CD4-positive, alpha-beta T cell treated with Interleukin-21 for 1 hour (primary cell): Measurements from ENCODE around the gene ANKRD31.

Source experiments
- DNase-seq: peaks from one replicate; pipeline ENCODE4 v3.0.0-alpha.2; 2020

ANKRD31 gene

DNA sequence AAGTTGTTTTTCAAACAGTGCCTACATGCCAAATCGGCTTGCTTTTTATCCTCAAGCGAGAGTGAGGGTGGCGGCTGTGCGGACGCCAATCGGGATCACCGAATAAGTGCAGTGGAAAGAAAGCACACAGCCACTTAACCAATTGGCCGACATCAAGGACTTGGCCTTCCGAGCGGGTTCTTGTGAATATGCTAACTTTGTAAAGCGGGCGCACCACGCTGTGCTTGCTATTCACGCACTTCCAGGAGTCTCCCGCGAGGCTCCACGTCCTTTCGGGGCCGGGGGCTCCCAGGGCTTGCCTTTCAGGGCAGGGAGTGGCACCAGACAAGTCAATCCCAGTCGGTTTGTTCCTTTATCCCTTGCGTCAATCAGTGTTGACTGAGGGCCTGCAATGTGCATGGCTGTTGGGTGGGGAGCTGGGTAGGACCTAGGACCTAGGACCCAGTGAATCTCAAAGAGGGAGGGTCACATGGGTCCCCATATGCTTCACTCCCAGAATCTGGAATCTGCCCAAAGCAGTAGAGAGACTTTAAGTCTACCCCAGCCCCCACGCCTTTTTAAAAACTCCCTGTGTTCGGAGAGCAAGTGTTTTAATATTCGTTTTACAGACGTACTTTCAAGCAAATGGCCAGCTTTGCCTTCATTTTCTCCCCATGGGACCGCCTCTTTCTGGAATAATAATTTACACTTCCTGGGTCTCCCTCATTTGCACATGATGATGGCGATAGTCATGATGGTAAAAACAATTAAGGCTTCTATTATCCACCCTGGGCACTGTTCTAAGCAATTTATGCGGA is 182.3 kb downstream of the ANKRD31 start:
- no peak for DNase-seq

- DNase-seq, result peak; percentile 60
Measured at GRCh38 chr5:75053304-75054133, 183.2 kb downstream of the ANKRD31 start.

- no peak for DNase-seq
Measured at GRCh38 chr5:75053054-75053303, 183.7 kb downstream of the ANKRD31 start.

- DNase-seq, result peak; percentile 42
Measured at GRCh38 chr5:75052192-75053053, 184.3 kb downstream of the ANKRD31 start, which contains the start of gene GCNT4. Gene GCNT4 (minus strand): TSS chr5:75052558. CDS start chr5:75030037, 22,521 bp downstream.

- DNase-seq, result peak; percentile 42
Measured at GRCh38 chr5:75051217-75051751, 185.4 kb downstream of the ANKRD31 start.

DNA sequence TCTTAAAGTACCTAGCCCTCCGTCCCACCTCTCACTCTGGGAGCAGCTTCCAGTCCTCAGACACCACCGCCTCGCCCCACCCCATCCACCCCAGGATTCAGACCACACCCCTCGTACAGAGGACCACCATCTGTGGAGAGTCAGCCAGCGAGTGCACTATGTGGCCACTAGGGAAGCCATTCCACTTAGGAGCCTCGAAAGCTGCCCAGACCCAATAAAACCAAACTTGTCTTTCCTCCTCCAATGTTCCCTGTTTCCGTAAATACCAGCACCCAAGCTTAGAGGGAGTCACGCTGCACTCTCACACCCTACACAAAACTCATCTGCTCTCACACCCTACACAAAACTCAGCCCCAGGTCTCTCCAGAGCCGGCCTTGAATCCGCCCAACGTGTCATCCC is 186.3 kb downstream of the ANKRD31 start:
- DNase-seq, result peak; percentile 26

GRCh38 chr5:75049456-75050351 is 187.0 kb downstream of the ANKRD31 start:
- peak; percentile 74 for DNase-seq

GRCh38 chr5:75048457-75048953 is 188.2 kb downstream of the ANKRD31 start:
- DNase-seq, result no peak

- no peak for DNase-seq
Measured at GRCh38 chr5:75047356-75047755, 189.3 kb downstream of the ANKRD31 start.

- no peak for DNase-seq
Measured at GRCh38 chr5:75046366-75047142, 190.1 kb downstream of the ANKRD31 start.

DNA sequence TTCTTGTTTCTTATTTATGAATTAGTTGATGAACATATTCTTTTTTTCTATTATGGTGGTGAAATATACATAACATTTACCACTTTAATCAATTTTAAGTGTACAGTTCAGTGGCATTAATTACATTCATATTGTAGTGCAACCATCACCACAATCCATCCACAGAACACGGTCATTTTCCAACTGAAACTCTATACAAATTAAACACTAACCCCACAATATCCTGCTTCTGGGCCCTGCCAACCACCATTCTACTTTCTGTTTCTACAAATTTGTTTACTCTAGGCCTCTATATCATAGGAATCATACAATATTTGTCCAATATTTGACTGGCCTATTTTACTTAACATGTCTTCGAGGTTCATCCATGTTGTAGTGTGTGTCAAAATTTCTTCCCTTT is 191.6 kb downstream of the ANKRD31 start:
- DNase-seq, result no peak

- no peak for DNase-seq
Measured at GRCh38 chr5:75044406-75044805, 192.3 kb downstream of the ANKRD31 start.

GRCh38 chr5:75043633-75044264 is 192.9 kb downstream of the ANKRD31 start:
- no peak for DNase-seq

GRCh38 chr5:75042522-75042921 is 194.2 kb downstream of the ANKRD31 start:
- no peak for DNase-seq

- DNase-seq, result no peak
Measured at GRCh38 chr5:75040973-75041372, 195.7 kb downstream of the ANKRD31 start.

GRCh38 chr5:75037106-75037505 is 199.6 kb downstream of the ANKRD31 start:
- no peak for DNase-seq

GRCh38 chr5:75034137-75034739 is 202.4 kb downstream of the ANKRD31 start:
- DNase-seq, result peak; percentile 63

DNA sequence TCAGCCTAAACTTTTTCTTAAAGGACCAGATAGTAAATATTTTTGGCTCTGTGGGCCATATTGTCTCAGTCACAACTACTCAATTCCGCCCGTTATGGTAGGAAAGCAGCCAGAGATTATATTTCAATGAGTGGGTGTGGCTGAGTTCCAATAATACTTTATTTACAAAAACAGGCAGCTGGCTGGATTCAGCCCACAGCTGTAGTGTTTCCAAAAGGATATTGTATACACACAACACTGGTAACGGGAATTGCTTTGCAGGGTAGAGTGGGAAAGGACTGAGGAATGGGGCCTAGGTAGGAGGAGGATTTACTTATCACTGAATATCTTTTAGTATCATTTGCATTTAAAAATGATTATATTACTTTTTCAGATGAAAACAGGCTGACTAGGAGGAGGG is 205.3 kb downstream of the ANKRD31 start:
- no peak for DNase-seq

DNA sequence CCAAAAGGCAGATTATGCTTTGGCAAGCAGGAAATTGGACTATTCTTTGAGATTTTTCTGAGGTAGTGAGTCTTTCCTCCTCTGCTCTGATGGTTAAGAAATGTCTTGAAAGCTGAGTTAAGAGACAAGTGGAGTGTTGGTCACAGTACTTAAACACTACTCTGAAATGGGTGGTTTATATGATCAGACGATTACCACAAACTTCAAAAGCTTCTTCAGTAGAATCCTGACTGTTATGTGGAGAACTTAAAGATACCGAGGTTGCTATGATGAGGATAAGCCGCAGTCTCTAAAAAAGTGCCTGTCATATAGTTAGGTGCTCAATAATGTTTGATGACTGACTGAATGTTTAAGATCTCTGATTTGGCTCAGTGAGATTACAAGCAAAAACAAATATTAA is 208.6 kb downstream of the ANKRD31 start:
- no peak for DNase-seq
